H1 (cell line): ENCODE results near the gene RNF220.

Experiments
- BRCA1 ChIP-seq: IDR thresholded peaks from 2 replicates; pipeline ENCODE4 v1.6.1; 2012; ENCODE audit warnings: low read depth, low read length, improper control_type of control experiment
- CBX5 ChIP-seq: fragments of 300-800, 300-1000 bp; sonication (generic); IDR thresholded peaks from 2 replicates; pipeline ENCODE4 v1.7.1; 2016; ENCODE audit warnings: antibody characterized with exemption, low read length, low read depth
- EP300 ChIP-seq, 2 experiments: IDR thresholded peaks; 1 replicate in 1 of 2; 2 replicates in 1 of 2; pipeline ENCODE4 v1.6.1; 2011 to 2012; ENCODE audit warnings: low read depth in 2 of 2, low read length in 2 of 2, mild to moderate bottlenecking in 2 of 2, borderline replicate concordance in 1 of 2, inconsistent platforms in 1 of 2, moderate library complexity in 1 of 2
- EZH2 ChIP-seq: fragments of 200-600 bp; sonication (generic); IDR thresholded peaks from 2 replicates; pipeline ENCODE4 v1.7.1; 2012; ENCODE audit warnings: low read depth, mild to moderate bottlenecking, moderate library complexity, low read length, inconsistent platforms; ENCODE audit not compliant: severe bottlenecking
- GABPA ChIP-seq: IDR thresholded peaks from 2 replicates; pipeline ENCODE4 v1.6.1; 2011; ENCODE audit warnings: mild to moderate bottlenecking, low read length, moderate library complexity, borderline replicate concordance; ENCODE audit not compliant: insufficient read depth
- HDAC6 ChIP-seq: IDR thresholded peaks from one replicate; pipeline ENCODE4 v1.7.1; 2012; ENCODE audit warnings: low read depth, mild to moderate bottlenecking, inconsistent platforms, low read length, moderate library complexity
- KDM1A ChIP-seq: fragments of 200-600, 300-600 bp; sonication (generic); IDR thresholded peaks from 2 replicates; pipeline ENCODE4 v1.7.1; 2016; ENCODE audit warnings: mild to moderate bottlenecking, low read length, borderline replicate concordance
- POLR2A ChIP-seq, 2 experiments: IDR thresholded peaks; 1 replicate in 1 of 2; 2 replicates in 1 of 2; pipeline ENCODE4 v1.6.1; 2011; ENCODE audit warnings: low read depth in 2 of 2, low read length in 2 of 2, mild to moderate bottlenecking in 2 of 2; ENCODE audit errors: control extremely low read depth in 1 of 2
- RNF2 ChIP-seq: fragments of 200-900, 300-1000 bp; sonication (generic); IDR thresholded peaks from 2 replicates; pipeline ENCODE4 v1.7.1; 2016; ENCODE audit warnings: borderline replicate concordance, low read depth, mild to moderate bottlenecking, antibody characterized with exemption, low read length; ENCODE audit not compliant: poor library complexity, severe bottlenecking; ENCODE audit errors: missing control alignments
- SIN3A ChIP-seq, 2 experiments: IDR thresholded peaks in 1 of 2; conservative IDR thresholded peaks in 1 of 2; 2 replicates each; pipeline ENCODE4 v1.6.1; 2011 to 2012; ENCODE audit warnings: low read length in 2 of 2, improper control_type of control experiment in 1 of 2, low read depth in 1 of 2, mild to moderate bottlenecking in 1 of 2
- YY1 ChIP-seq: IDR thresholded peaks from 2 replicates; pipeline ENCODE4 v1.6.1; 2011; ENCODE audit warnings: low read depth, mild to moderate bottlenecking, low read length
- TF ChIP-seq, protein P1 (sequence below), 3 experiments: IDR thresholded peaks; 1 replicate in 2 of 3; 2 replicates in 1 of 3; pipeline versions ENCODE4 v1.5.1 to v1.6.1; 2011; ENCODE audit warnings: low read length in 3 of 3, mild to moderate bottlenecking in 3 of 3, inconsistent platforms in 2 of 3, low read depth in 1 of 3, moderate library complexity in 1 of 3; ENCODE audit not compliant: insufficient read depth in 1 of 3; ENCODE audit errors: control extremely low read depth in 1 of 3
- TF ChIP-seq, protein P2 (sequence below): IDR thresholded peaks from 2 replicates; pipeline ENCODE4 v1.6.1; 2012; ENCODE audit warnings: inconsistent platforms

DNA sequence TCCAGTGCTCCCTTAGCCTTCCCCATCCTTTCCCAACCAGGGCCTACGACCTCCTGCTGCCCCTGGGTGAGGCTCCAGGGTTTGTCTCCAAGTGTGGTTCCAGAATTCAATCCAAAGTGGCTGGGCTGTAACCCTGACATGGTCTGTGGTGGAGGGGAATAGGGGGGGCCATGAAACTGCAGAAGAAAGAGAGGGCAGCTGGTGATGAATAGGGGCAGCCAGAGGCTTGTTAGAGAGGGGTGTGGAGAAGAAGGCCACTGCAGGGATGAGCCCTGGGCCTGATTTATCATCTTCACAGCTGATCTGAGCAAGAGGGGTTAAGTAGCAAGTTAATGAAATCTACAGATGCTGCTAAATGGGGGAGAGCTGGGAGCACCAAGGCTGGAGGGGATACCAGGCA lies 37.1 kb upstream of the RNF220 start:
- TF ChIP-seq, protein P1, sequence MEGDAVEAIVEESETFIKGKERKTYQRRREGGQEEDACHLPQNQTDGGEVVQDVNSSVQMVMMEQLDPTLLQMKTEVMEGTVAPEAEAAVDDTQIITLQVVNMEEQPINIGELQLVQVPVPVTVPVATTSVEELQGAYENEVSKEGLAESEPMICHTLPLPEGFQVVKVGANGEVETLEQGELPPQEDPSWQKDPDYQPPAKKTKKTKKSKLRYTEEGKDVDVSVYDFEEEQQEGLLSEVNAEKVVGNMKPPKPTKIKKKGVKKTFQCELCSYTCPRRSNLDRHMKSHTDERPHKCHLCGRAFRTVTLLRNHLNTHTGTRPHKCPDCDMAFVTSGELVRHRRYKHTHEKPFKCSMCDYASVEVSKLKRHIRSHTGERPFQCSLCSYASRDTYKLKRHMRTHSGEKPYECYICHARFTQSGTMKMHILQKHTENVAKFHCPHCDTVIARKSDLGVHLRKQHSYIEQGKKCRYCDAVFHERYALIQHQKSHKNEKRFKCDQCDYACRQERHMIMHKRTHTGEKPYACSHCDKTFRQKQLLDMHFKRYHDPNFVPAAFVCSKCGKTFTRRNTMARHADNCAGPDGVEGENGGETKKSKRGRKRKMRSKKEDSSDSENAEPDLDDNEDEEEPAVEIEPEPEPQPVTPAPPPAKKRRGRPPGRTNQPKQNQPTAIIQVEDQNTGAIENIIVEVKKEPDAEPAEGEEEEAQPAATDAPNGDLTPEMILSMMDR (IDR thresholded peaks at IDR 0.05; ENCODE audit: control extremely low read depth in 1 of 3, insufficient read depth in 1 of 3, low read depth in 1 of 3, low read length in 3 of 3), result no peak
- no peak for TF ChIP-seq KDM1A
- no peak for TF ChIP-seq EP300 (IDR thresholded peaks at IDR 0.05; ENCODE audit: borderline replicate concordance in 1 of 2, low read depth in 2 of 2, low read length in 2 of 2)
- no peak for TF ChIP-seq HDAC6
- TF ChIP-seq, protein P2, sequence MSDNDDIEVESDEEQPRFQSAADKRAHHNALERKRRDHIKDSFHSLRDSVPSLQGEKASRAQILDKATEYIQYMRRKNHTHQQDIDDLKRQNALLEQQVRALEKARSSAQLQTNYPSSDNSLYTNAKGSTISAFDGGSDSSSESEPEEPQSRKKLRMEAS, result no peak
- TF ChIP-seq GABPA, result no peak
- no peak for TF ChIP-seq SIN3A (conservative IDR thresholded peaks at IDR 0.05 in 1 of 2, IDR thresholded peaks at IDR 0.05 in 1 of 2; ENCODE audit: low read depth in 1 of 2, low read length in 2 of 2)
- no peak for TF ChIP-seq EZH2
- TF ChIP-seq YY1, result no peak
- no peak for TF ChIP-seq BRCA1
- TF ChIP-seq CBX5, result no peak
- TF ChIP-seq POLR2A (IDR thresholded peaks at IDR 0.05; ENCODE audit: control extremely low read depth in 1 of 2, low read depth in 2 of 2, low read length in 2 of 2), result no peak
- TF ChIP-seq RNF2, result no peak
